ENCODE measurements around the gene FIBP. TPM values are rescaled to one million over a fixed set of nuclear protein-coding genes. Genes with fewer than 3 reads are reported as not detected.
A peak's percentile ranks its signal among the peaks of the same experiment; 100 is the strongest.

Gene FIBP
- total RNA-seq, 1 experiment from 2014 or later, result 93.1 TPM

DNA sequence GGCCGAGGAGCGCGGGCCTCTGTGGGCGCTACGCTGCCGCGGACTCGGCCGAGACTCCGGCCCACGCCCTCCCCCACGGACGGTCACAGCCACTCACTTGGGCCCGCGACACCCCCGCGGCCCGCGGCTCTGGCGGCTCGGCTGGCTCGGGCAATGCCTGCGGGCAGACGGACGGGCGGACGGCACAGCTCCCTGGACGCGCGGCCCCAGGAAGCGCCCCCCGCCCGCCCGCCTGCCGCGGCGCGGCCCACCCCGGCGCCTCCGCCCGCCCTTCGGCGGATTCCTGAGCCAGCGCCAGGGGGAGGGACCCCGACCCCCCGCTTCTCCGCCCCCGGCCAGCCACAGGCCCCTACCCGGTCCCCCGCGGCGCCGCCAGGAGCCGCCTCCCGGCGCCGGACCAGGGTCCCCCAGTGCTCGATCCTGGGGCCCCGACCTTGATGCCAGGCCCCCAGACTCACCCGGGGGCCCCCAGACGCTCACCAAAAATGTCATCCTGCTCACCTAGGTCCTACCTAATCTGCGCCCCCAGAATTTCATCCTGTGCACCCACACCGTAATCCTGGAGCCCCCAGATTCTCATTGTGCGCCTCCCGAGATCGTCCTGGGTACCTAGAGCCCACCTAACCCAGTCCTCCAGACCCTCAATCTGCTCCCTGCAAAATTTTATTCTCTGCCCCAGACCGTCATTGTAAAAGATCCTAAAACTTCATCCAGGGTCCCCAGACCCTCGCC is 15.5 kb downstream of the FIBP start, which contains the start of gene EFEMP2:
Gene EFEMP2 (minus strand): TSS at position 215 of the 732 bp plus-strand sequence. CDS start 446 bp downstream, outside the sequence.
- H3K27ac Mint-ChIP-seq, result no peak within 1 kb of the TSS; the same call in 1 of the 2 replicates
- TF ChIP-seq OVOL2 (CRISPR knock-in tag; IDR thresholded peaks at IDR 0.05; ENCODE audit: borderline replicate concordance), result no peak
- TF ChIP-seq, protein P1, sequence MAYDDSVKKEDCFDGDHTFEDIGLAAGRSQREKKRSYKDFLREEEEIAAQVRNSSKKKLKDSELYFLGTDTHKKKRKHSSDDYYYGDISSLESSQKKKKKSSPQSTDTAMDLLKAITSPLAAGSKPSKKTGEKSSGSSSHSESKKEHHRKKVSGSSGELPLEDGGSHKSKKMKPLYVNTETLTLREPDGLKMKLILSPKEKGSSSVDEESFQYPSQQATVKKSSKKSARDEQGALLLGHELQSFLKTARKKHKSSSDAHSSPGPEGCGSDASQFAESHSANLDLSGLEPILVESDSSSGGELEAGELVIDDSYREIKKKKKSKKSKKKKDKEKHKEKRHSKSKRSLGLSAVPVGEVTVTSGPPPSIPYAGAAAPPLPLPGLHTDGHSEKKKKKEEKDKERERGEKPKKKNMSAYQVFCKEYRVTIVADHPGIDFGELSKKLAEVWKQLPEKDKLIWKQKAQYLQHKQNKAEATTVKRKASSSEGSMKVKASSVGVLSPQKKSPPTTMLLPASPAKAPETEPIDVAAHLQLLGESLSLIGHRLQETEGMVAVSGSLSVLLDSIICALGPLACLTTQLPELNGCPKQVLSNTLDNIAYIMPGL (CRISPR knock-in tag; IDR thresholded peaks at IDR 0.05), result peak; percentile 56; the same call in 1 of the 2 replicates
- no peaks in the 10 kb centered on the region for H3K9me3 Mint-ChIP-seq
- CTCF ChIA-PET, result interaction anchor here (0.9 to 16.6 kb wide), 6 partner anchors 13 to 153 kb away, joined by 3 to 539 read pairs (median 4); partner anchors contain the start of genes CCDC85B, CFL1, FIBP and MUS81
- DNase-seq (ENCODE audit: low spot score) (no peak), ATAC-seq (no peak)
- peaks cover 6% of the 10 kb centered on the region; the same call in 1 of the 2 replicates for H3K4me1 Mint-ChIP-seq
- no peaks in the 10 kb centered on the region for H3K36me3 Mint-ChIP-seq
- peak within 1 kb of the TSS; percentile 88 for H3K4me3 Mint-ChIP-seq
- POLR2A ChIA-PET, result interaction anchor here (0.5 to 2.2 kb wide), 5 partner anchors 11 to 55 kb away, joined by 3 to 26 read pairs (median 5); partner anchors contain the start of genes CFL1, FIBP and MUS81
- peaks cover 60% of the 10 kb centered on the region for H3K27me3 Mint-ChIP-seq (ENCODE audit: low read depth)

- ATAC-seq (peak; percentile 7), DNase-seq (ENCODE audit: low spot score) (peak; percentile 56)
- Mint-ChIP-seq H3K27me3 (ENCODE audit: low read depth) (peaks cover 57% of the 10 kb centered on the region), H3K4me3 (peak overlapping the region; percentile 64), H3K9me3 (no peaks in the 10 kb centered on the region), H3K4me1 (peaks cover 10% of the 10 kb centered on the region), H3K36me3 (no peaks in the 10 kb centered on the region), H3K27ac (no peak overlapping the region; the same call in 1 of the 2 replicates)
- ChIA-PET CTCF (interaction anchor here (0.9 to 16.6 kb wide), 9 partner anchors 9 to 152 kb away, joined by 3 to 539 read pairs (median 3); partner anchors contain the start of genes CCDC85B, CFL1, FIBP and MUS81), POLR2A (interaction anchor here (0.5 to 2.2 kb wide), 7 partner anchors 10 to 55 kb away, joined by 3 to 26 read pairs (median 4); partner anchors contain the start of genes CFL1, FIBP and MUS81)
- TF ChIP-seq ATF1 (CRISPR knock-in tag; IDR thresholded peaks at IDR 0.05) (no peak), ELF4 (CRISPR knock-in tag; IDR thresholded peaks at IDR 0.05; ENCODE audit: low read depth) (no peak), FOXP1 (CRISPR knock-in tag; IDR thresholded peaks at IDR 0.05; ENCODE audit: borderline replicate concordance) (0 out of 2 replicates have a peak, but pooled peaks have one; percentile 42), MXD4 (CRISPR knock-in tag; IDR thresholded peaks at IDR 0.05; ENCODE audit: borderline replicate concordance) (no peak), ZNF219 (CRISPR knock-in tag; IDR thresholded peaks at IDR 0.05; ENCODE audit: borderline replicate concordance) (no peak)
- TF ChIP-seq, protein P2, sequence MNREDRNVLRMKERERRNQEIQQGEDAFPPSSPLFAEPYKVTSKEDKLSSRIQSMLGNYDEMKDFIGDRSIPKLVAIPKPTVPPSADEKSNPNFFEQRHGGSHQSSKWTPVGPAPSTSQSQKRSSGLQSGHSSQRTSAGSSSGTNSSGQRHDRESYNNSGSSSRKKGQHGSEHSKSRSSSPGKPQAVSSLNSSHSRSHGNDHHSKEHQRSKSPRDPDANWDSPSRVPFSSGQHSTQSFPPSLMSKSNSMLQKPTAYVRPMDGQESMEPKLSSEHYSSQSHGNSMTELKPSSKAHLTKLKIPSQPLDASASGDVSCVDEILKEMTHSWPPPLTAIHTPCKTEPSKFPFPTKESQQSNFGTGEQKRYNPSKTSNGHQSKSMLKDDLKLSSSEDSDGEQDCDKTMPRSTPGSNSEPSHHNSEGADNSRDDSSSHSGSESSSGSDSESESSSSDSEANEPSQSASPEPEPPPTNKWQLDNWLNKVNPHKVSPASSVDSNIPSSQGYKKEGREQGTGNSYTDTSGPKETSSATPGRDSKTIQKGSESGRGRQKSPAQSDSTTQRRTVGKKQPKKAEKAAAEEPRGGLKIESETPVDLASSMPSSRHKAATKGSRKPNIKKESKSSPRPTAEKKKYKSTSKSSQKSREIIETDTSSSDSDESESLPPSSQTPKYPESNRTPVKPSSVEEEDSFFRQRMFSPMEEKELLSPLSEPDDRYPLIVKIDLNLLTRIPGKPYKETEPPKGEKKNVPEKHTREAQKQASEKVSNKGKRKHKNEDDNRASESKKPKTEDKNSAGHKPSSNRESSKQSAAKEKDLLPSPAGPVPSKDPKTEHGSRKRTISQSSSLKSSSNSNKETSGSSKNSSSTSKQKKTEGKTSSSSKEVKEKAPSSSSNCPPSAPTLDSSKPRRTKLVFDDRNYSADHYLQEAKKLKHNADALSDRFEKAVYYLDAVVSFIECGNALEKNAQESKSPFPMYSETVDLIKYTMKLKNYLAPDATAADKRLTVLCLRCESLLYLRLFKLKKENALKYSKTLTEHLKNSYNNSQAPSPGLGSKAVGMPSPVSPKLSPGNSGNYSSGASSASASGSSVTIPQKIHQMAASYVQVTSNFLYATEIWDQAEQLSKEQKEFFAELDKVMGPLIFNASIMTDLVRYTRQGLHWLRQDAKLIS (CRISPR knock-in tag; IDR thresholded peaks at IDR 0.05; ENCODE audit: borderline replicate concordance), result no peak
Measured at GRCh38 chr11:65871811-65872548, 16.3 kb downstream of the FIBP start.

DNA sequence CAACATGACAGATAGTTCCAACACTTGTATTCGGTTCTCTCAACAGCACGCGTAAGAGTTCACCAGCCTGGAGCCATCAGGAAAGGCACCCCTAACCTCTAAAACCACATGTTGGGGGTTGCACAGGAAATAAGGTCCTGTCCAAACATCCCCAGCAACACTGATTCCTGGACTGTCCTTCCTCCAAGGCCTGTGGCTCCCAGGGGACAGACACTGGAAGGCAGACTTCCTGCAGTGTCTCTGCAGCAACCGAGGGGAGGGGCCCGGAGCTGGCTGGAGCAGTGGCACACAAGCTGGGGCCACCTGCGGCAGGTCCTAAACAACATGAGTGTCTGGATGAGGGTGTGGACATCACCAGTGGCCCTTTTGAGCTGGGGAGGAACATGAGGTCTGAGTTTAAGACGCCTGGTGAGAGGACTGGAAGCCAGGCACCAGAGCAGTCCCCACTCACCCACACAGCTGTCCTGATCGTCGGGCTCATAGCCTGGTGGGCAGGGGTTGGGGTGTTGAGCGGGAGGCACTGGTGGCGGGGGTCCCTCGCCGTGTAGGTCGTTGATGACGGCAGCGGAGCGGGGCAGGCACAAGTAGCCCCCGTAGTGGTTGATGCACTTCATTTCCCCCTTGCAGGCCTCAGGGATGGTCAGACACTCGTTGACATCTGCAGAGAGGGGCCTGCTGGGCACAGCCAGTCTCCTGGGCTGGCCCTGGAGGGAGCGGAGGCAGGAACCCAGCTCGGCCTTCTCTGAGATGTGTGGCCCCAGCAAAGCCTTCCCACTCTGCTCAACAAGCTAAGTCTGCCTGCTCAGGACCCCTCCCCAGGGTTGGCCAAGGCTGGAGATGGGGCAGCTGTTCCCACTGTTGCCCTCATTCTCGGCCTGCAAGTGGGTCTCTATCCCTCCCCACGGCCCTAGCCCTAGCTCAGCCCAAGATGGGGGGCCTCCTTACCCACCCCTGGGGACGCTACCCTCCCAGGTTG is 17.3 kb downstream of the FIBP start:
- peaks cover 52% of the 10 kb centered on the region for H3K27me3 Mint-ChIP-seq (ENCODE audit: low read depth)
- H3K27ac Mint-ChIP-seq, result no peak overlapping the region
- ATAC-seq (no peak), DNase-seq (ENCODE audit: low spot score) (no peak)
- H3K4me3 Mint-ChIP-seq, result 0 out of 2 replicates have a peak overlapping the region, but pooled peaks have one; percentile 8
- peaks cover 10% of the 10 kb centered on the region for H3K4me1 Mint-ChIP-seq
- no peaks in the 10 kb centered on the region for H3K9me3 Mint-ChIP-seq
- H3K36me3 Mint-ChIP-seq, result no peaks in the 10 kb centered on the region
- ChIA-PET CTCF (interaction anchor here (1.1 to 16.6 kb wide), 7 partner anchors 10 to 91 kb away, joined by 3 to 539 read pairs (median 4); partner anchors contain the start of genes CCDC85B, CFL1, FIBP and MUS81), POLR2A (interaction anchor here (0.8 to 2.2 kb wide), 5 partner anchors 9 to 18 kb away, joined by 3 to 26 read pairs (median 4); partner anchors contain the start of genes CFL1, FIBP and MUS81)
- TF ChIP-seq, protein P1 (CRISPR knock-in tag; IDR thresholded peaks at IDR 0.05), result no peak
- TF ChIP-seq GRHL2 (CRISPR knock-in tag; IDR thresholded peaks at IDR 0.05; ENCODE audit: insufficient replicate concordance, severe bottlenecking) (no peak), ATF2 (CRISPR knock-in tag; IDR thresholded peaks at IDR 0.05; ENCODE audit: borderline replicate concordance, low read depth) (no peak), NR2C2 (CRISPR knock-in tag; IDR thresholded peaks at IDR 0.05) (no peak), FOXJ3 (CRISPR knock-in tag; IDR thresholded peaks at IDR 0.05; ENCODE audit: borderline replicate concordance) (no peak)
